ENCODE results near the gene FAM81A.

FAM81A gene

DNA sequence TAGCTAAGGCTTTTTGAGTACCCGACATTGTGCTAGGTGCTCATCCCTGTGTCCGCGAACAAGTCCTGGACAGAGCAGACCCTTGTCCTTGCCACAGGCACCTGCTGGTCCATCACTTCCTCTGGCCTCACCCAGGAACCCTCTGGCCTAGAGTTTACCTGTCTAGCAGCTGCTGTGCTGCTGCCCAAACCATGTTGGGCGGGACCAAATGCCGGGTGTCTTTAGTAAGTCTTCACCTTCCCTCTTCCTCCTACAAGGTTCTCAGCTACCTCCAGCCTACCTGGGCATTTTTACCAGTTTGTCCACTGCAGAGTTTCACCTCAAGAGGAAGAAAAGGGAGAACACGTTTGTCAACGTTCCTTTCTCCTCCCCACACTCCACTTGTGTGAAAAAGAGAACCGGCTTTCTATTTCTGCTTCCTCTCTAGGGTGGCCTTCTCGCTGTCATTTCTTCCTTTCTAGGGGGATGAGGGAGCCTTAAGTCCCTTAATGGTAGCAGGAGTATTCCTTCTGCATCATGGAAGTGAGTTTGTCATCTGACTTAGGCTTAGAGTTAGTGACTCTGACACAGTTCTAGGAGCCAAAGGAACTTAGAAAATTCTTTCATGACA, 93.2 kb downstream of the FAM81A start:
- no peak overlapping the region for H3K4me3 ChIP-seq (ENCODE audit: low read depth, low read length)
- TF ChIP-seq, protein P1, sequence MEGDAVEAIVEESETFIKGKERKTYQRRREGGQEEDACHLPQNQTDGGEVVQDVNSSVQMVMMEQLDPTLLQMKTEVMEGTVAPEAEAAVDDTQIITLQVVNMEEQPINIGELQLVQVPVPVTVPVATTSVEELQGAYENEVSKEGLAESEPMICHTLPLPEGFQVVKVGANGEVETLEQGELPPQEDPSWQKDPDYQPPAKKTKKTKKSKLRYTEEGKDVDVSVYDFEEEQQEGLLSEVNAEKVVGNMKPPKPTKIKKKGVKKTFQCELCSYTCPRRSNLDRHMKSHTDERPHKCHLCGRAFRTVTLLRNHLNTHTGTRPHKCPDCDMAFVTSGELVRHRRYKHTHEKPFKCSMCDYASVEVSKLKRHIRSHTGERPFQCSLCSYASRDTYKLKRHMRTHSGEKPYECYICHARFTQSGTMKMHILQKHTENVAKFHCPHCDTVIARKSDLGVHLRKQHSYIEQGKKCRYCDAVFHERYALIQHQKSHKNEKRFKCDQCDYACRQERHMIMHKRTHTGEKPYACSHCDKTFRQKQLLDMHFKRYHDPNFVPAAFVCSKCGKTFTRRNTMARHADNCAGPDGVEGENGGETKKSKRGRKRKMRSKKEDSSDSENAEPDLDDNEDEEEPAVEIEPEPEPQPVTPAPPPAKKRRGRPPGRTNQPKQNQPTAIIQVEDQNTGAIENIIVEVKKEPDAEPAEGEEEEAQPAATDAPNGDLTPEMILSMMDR (IDR thresholded peaks at IDR 0.05; ENCODE audit: borderline replicate concordance, insufficient read depth, low read depth, low read length), result no peak

DNA sequence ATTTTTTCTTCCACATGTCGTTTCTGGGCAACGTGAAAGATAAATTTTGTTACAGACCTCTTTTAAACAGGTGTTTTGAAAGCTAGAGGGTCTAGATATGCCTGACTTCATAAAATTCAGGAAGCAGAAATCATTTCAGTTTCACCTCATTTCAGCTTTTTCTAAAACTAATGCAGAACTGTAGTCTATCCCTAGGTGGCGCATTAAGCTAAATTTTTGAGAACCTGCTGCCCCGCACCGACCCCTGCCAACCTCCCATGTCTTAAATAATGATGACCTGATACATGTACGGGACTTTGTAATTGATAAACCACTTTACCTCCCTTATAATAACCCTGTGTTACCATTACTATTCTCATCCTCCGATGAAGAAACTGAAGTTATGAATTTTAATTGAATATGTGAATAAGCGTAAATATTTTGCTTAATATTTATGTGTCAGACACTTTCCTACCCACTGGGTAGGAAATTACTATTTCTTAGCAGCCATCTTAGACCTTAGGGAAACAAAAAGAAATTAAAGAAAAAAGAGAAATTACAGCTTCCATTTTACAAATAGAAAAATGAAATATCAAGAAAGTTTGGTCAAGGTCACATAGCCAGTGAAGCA, 94.9 kb downstream of the FAM81A start:
- TF ChIP-seq, protein P1 (IDR thresholded peaks at IDR 0.05; ENCODE audit: borderline replicate concordance, insufficient read depth, low read depth, low read length), result peak; percentile 55
- H3K4me3 ChIP-seq (ENCODE audit: low read depth, low read length), result no peak overlapping the region

DNA sequence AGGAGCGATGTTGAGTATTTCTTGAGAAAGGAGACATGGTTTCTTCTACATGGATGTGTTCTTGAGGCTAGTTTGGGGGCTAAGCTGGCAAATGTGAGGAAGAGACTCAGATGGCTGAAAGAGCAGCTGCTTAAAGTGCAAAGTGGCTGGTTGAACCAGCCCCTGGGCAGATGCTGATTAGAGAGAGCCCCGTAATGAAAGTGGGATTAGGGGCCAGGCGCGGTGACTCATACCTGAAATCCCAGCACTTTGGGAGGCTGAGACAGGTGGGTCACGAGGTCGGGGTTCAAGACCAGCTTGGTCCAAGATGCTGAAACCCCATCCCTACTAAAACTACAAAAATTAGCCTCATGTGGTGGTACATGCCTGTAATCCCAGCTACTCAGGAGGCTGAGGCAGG, 98.6 kb downstream of the FAM81A start:
- TF ChIP-seq, protein P1 (IDR thresholded peaks at IDR 0.05; ENCODE audit: borderline replicate concordance, insufficient read depth, low read depth, low read length), result no peak
- no peak overlapping the region for H3K4me3 ChIP-seq (ENCODE audit: low read depth, low read length)

DNA sequence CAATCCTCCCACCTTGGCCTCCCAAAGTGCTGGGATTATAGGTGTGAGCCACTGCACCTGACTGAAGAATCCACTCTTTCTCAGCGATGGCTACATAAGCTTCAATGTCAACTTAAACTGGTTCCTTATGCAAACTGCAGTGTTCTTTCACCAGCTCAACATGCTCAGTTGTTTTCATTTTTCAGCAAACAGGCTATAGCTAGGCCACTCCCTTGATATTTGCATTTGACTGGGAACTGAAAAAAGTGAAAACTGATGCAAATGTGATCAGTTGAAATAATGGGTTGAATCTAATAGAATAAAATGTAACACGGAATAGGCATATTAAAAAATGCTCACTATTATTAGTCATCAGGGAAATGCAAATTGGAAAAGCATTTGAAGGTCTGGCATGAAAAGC, 99.4 kb downstream of the FAM81A start:
- H3K4me3 ChIP-seq (ENCODE audit: low read depth, low read length), result no peak overlapping the region
- TF ChIP-seq, protein P1 (IDR thresholded peaks at IDR 0.05; ENCODE audit: borderline replicate concordance, insufficient read depth, low read depth, low read length), result no peak

DNA sequence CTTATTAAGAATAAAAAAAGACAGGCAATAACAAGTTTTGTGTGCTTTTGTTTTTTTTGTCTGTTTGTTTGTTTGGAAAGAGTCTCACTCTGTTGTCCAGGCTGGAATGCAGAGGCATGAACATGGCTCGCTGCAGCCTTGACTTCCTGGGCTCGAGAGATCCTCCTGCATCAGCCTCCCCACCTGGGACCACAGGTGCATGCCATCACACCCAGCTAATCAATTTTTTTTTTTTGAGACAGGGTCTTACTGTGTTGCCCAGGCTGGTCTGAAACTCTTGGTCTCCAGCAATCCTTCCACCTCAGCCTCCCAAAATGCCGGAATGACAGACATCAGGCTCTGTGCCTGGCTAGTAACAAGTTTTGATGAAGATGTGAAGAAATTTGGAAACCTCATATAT, 100.5 kb downstream of the FAM81A start:
- no peak overlapping the region for H3K4me3 ChIP-seq (ENCODE audit: low read depth, low read length)
- TF ChIP-seq, protein P1 (IDR thresholded peaks at IDR 0.05; ENCODE audit: borderline replicate concordance, insufficient read depth, low read depth, low read length), result no peak

DNA sequence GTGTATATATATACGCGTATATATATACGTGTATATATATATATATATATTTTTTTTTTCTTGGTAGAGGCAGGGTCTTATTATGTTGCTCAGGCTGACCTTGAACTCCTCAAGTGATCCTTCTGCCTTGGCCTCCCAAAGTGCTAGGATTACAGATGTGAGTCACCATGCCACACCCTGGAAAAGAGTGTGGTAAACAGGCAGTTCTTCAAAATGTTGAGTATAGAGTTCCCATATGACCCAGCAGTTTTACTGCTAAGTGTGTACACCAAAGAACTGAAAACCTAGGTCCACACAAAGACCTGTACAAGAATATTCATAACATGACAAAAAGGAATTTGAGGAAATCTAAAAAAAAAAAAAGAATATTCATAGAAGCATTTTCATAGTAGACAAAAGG, 101.8 kb downstream of the FAM81A start:
- TF ChIP-seq, protein P1 (IDR thresholded peaks at IDR 0.05; ENCODE audit: borderline replicate concordance, insufficient read depth, low read depth, low read length), result no peak
- no peak overlapping the region for H3K4me3 ChIP-seq (ENCODE audit: low read depth, low read length)

DNA sequence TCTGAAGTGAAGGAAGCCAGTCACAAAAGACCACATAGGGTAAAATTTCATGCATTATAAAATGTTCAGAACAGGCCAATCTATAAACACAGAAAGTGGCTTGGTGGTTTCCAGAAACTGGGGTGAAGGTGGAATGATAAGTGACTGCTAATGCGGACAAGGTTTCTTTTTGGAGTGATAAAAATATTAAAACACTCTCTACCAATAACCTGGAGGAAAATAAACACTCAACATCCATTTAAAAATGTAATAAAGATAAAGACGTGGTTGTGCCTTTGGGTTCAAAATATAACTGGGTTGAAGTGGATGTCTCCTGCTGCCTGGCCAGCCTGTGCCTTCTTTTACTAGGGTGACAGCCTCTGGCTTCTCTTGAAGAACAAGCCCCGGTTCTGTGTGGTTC, 102.7 kb downstream of the FAM81A start:
- H3K4me3 ChIP-seq (ENCODE audit: low read depth, low read length), result no peak overlapping the region
- TF ChIP-seq, protein P1 (IDR thresholded peaks at IDR 0.05; ENCODE audit: borderline replicate concordance, insufficient read depth, low read depth, low read length), result no peak

All from GM12875 (cell line).